H1 (cell line): Measurements from ENCODE around the gene CPXM2. TPM values are rescaled to one million over a fixed set of nuclear protein-coding genes. Genes with fewer than 3 reads are reported as not detected.
A peak's percentile ranks its signal among the peaks of the same experiment; 100 is the strongest.

Source experiments
- CTCF ChIA-PET: fragments of 300-600 bp; sonication (Branson Sonifier 250); formaldehyde crosslinking; loops from one replicate; lab custom pipeline; 2021; ENCODE audit not compliant: partially characterized antibody; lab: Charles Lee
- POLR2A ChIA-PET: fragments of 300-600 bp; sonication (Branson Sonifier 250); formaldehyde crosslinking; loops from one replicate; lab custom pipeline; 2021; ENCODE audit warnings: inconsistent platforms; ENCODE audit not compliant: partially characterized antibody; lab: Charles Lee
- DNase-seq, 2 experiments: peaks; one replicate each; pipeline versions ENCODE4 v3.0.0 to v3.0.0-alpha.2; 2010 to 2022; ENCODE audit warnings: low spot score in 2 of 2, low read depth in 1 of 2, mixed read lengths in 1 of 2
- FAIRE-seq: peaks from 2 replicates; lab custom pipeline; 2011; peaks lifted over from hg19 to GRCh38; lab: Jason Lieb, UNC
- H2AFZ ChIP-seq: 2 replicates; pipeline ENCODE4 v1.8.1; 2012; ENCODE audit warnings: low read length, inconsistent platforms
- H2AK5ac ChIP-seq: 2 replicates; pipeline ENCODE4 v1.6.1; 2013; ENCODE audit warnings: low read depth, low read length
- H2BK120ac ChIP-seq: replicated peaks from 2 replicates; pipeline ENCODE3; 2013; ENCODE audit warnings: low read depth, low read length, inconsistent platforms
- H2BK12ac ChIP-seq: 2 replicates; pipeline ENCODE4 v1.6.1; 2013; ENCODE audit warnings: low read depth, low read length
- H2BK15ac ChIP-seq: 2 replicates; pipeline ENCODE4 v1.6.1; 2013; ENCODE audit warnings: low read length
- H2BK20ac ChIP-seq: 2 replicates; pipeline ENCODE4 v1.6.1; 2013; ENCODE audit warnings: low read length
- H2BK5ac ChIP-seq: 2 replicates; pipeline ENCODE4 v1.6.1; 2013; ENCODE audit warnings: low read depth, low read length
- H3K14ac ChIP-seq: 2 replicates; pipeline ENCODE4 v1.6.1; 2013; ENCODE audit warnings: inconsistent platforms; ENCODE audit not compliant: insufficient read length
- H3K18ac ChIP-seq: 2 replicates; pipeline ENCODE4 v1.6.1; 2013; ENCODE audit warnings: low read length; ENCODE audit errors: extremely low read depth
- H3K23ac ChIP-seq: 2 replicates; pipeline ENCODE4 v1.6.1; 2013; ENCODE audit warnings: inconsistent platforms; ENCODE audit not compliant: insufficient read length
- H3K23me2 ChIP-seq: 2 replicates; pipeline ENCODE4 v1.6.1; 2013; ENCODE audit warnings: low read depth, low read length
- H3K27ac ChIP-seq: 2 replicates; pipeline ENCODE4 v1.6.1; 2011; ENCODE audit warnings: low read depth, low read length, inconsistent platforms
- H3K27me3 ChIP-seq, 4 experiments: replicated peaks in 1 of 4; 1 replicate in 1 of 4; 2 replicates in 3 of 4; pipeline versions ENCODE4 v1.6.1 to v1.8.1; 2011 to 2013; ENCODE audit warnings: low read length in 3 of 4, mild to moderate bottlenecking in 3 of 4, inconsistent platforms in 2 of 4, mixed read lengths in 2 of 4, moderate library complexity in 1 of 4; ENCODE audit not compliant: control insufficient read depth in 3 of 4, insufficient read depth in 3 of 4; ENCODE audit errors: extremely low read depth in 1 of 4
- H3K36me3 ChIP-seq, 4 experiments: 2 replicates each; pipeline versions ENCODE4 v1.6.1 to v1.8.1; 2011 to 2013; ENCODE audit warnings: mild to moderate bottlenecking in 4 of 4, low read length in 3 of 4, moderate library complexity in 2 of 4, control low read depth in 1 of 4, inconsistent platforms in 1 of 4; ENCODE audit not compliant: insufficient read depth in 4 of 4, control insufficient read depth in 2 of 4
- H3K4ac ChIP-seq: replicated peaks from 2 replicates; pipeline ENCODE3; 2013; ENCODE audit warnings: low read length, low read depth, mixed read lengths, inconsistent platforms; ENCODE audit not compliant: insufficient read length
- H3K4me1 ChIP-seq, 4 experiments: replicated peaks in 1 of 4; 1 replicate in 1 of 4; 2 replicates in 3 of 4; pipeline versions ENCODE4 v1.6.1 to v1.8.1; 2011 to 2013; ENCODE audit warnings: low read length in 3 of 4, inconsistent platforms in 2 of 4, mixed read lengths in 1 of 4; ENCODE audit not compliant: insufficient read depth in 4 of 4, control insufficient read depth in 3 of 4
- H3K4me2 ChIP-seq, 2 experiments: 2 replicates each; pipeline versions ENCODE4 v1.6.1 to v1.8.1; 2011 to 2013; ENCODE audit warnings: low read depth in 2 of 2, low read length in 2 of 2, control low read depth in 1 of 2, inconsistent platforms in 1 of 2, mild to moderate bottlenecking in 1 of 2; ENCODE audit not compliant: insufficient read depth in 1 of 2
- H3K4me3 ChIP-seq, 4 experiments: fragments of 200-600, 300-600 bp in 1 of 4; sonication (generic), shearing (Covaris generic), sonication (Bioruptor Twin) in 1 of 4; 2 replicates each; pipeline versions ENCODE4 v1.5.1 to v1.8.1; 2011 to 2016; ENCODE audit warnings: low read length in 4 of 4, low read depth in 3 of 4, control low read depth in 2 of 4, inconsistent platforms in 2 of 4, mild to moderate bottlenecking in 2 of 4, mixed read lengths in 1 of 4, moderate library complexity in 1 of 4; ENCODE audit not compliant: insufficient read depth in 2 of 4; ENCODE audit errors: extremely low read depth in 1 of 4
- H3K56ac ChIP-seq: replicated peaks from 2 replicates; pipeline ENCODE3; 2013; ENCODE audit warnings: low read depth, mild to moderate bottlenecking, mixed read lengths, low read length, inconsistent platforms; ENCODE audit not compliant: insufficient read length
- H3K79me1 ChIP-seq: 2 replicates; pipeline ENCODE4 v1.6.1; 2013; ENCODE audit warnings: low read depth, low read length, control low read depth
- H3K79me2 ChIP-seq, 2 experiments: 2 replicates each; pipeline versions ENCODE4 v1.6.1 to v1.8.1; 2012 to 2013; ENCODE audit warnings: low read length in 2 of 2, mild to moderate bottlenecking in 2 of 2, inconsistent platforms in 1 of 2; ENCODE audit not compliant: insufficient read depth in 2 of 2, control insufficient read depth in 1 of 2
- H3K9ac ChIP-seq, 4 experiments: replicated peaks in 1 of 4; 1 replicate in 1 of 4; 2 replicates in 3 of 4; pipeline versions ENCODE4 v1.6.1 to v1.8.1; 2011 to 2013; ENCODE audit warnings: low read depth in 3 of 4, low read length in 3 of 4, control low read depth in 2 of 4, mild to moderate bottlenecking in 2 of 4, moderate library complexity in 2 of 4, inconsistent platforms in 1 of 4; ENCODE audit errors: extremely low read depth in 1 of 4
- H3K9me3 ChIP-seq, 2 experiments: 2 replicates each; pipeline versions ENCODE4 v1.6.1 to v1.8.1; 2012 to 2013; ENCODE audit warnings: mild to moderate bottlenecking in 2 of 2, moderate library complexity in 2 of 2, control low read depth in 1 of 2, inconsistent platforms in 1 of 2, low read depth in 1 of 2, low read length in 1 of 2, mixed read lengths in 1 of 2; ENCODE audit not compliant: insufficient read depth in 2 of 2
- H4K20me1 ChIP-seq, 2 experiments: replicated peaks in 1 of 2; 2 replicates each; pipeline versions ENCODE3 to v1.8.1; 2011 to 2013; ENCODE audit warnings: inconsistent platforms in 2 of 2, low read length in 2 of 2, mild to moderate bottlenecking in 1 of 2; ENCODE audit not compliant: insufficient read depth in 2 of 2, control insufficient read depth in 1 of 2
- H4K5ac ChIP-seq: 2 replicates; pipeline ENCODE4 v1.6.1; 2013; ENCODE audit warnings: low read length, low read depth, mixed read lengths, inconsistent platforms; ENCODE audit not compliant: insufficient read length
- H4K8ac ChIP-seq: 2 replicates; pipeline ENCODE4 v1.8.0; 2013; ENCODE audit warnings: mild to moderate bottlenecking, moderate library complexity, low read length, inconsistent platforms; ENCODE audit not compliant: insufficient read depth; ENCODE audit errors: extremely low read depth
- H4K91ac ChIP-seq: replicated peaks from 2 replicates; pipeline ENCODE3; 2013; ENCODE audit warnings: low read length, mixed read lengths, inconsistent platforms; ENCODE audit not compliant: insufficient read length
- EZH2 ChIP-seq: fragments of 200-600 bp; sonication (generic); IDR thresholded peaks from 2 replicates; pipeline ENCODE4 v1.7.1; 2012; ENCODE audit warnings: low read depth, mild to moderate bottlenecking, moderate library complexity, low read length, inconsistent platforms; ENCODE audit not compliant: severe bottlenecking
- FOSL1 ChIP-seq: IDR thresholded peaks from 2 replicates; pipeline ENCODE4 v1.6.1; 2011; ENCODE audit warnings: mild to moderate bottlenecking, low read depth, low read length, moderate library complexity; ENCODE audit not compliant: insufficient read depth
- GABPA ChIP-seq: IDR thresholded peaks from 2 replicates; pipeline ENCODE4 v1.6.1; 2011; ENCODE audit warnings: mild to moderate bottlenecking, low read length, moderate library complexity, borderline replicate concordance; ENCODE audit not compliant: insufficient read depth
- KDM5A ChIP-seq: fragments of 200-600 bp; IDR thresholded peaks from 2 replicates; pipeline ENCODE4 v1.7.1; 2012; ENCODE audit warnings: mild to moderate bottlenecking, low read length, inconsistent platforms, mixed read lengths
- SIRT6 ChIP-seq: IDR thresholded peaks from one replicate; pipeline ENCODE4 v1.7.1; 2012; ENCODE audit warnings: low read length, inconsistent platforms
- SP1 ChIP-seq: IDR thresholded peaks from 2 replicates; pipeline ENCODE4 v1.6.1; 2011; ENCODE audit warnings: low read depth, low read length
- SP4 ChIP-seq: IDR thresholded peaks from 2 replicates; pipeline ENCODE4 v1.6.1; 2012; ENCODE audit warnings: low read length, inconsistent platforms
- TCF12 ChIP-seq: IDR thresholded peaks from 2 replicates; pipeline ENCODE4 v1.6.1; 2011; ENCODE audit warnings: low read depth, mild to moderate bottlenecking, low read length
- USF2 ChIP-seq: IDR thresholded peaks from 2 replicates; pipeline ENCODE4 v1.6.1; 2011; ENCODE audit warnings: low read length, improper control_type of control experiment
- YY1 ChIP-seq: IDR thresholded peaks from 2 replicates; pipeline ENCODE4 v1.6.1; 2011; ENCODE audit warnings: low read depth, mild to moderate bottlenecking, low read length
- ZNF274 ChIP-seq: IDR thresholded peaks from 2 replicates; pipeline ENCODE4 v1.7.0; 2012; ENCODE audit warnings: low read length, borderline replicate concordance; ENCODE audit errors: extremely low read depth
- WGBS, 2 experiments: shearing (Covaris generic) in 1 of 2; methylation state at CpG; one replicate each; pipeline versions ENCODE4 v1.1.6 to v1.1.7; 2013 to 2015; ENCODE audit warnings: low lambda C conversion rate in 2 of 2, mixed read lengths in 2 of 2, inconsistent platforms in 1 of 2, low coverage in 1 of 2, missing lambda C conversion rate in 1 of 2; ENCODE audit not compliant: insufficient replicate concordance in 2 of 2, insufficient coverage in 1 of 2, insufficient read length in 1 of 2; ENCODE audit errors: extremely low coverage in 1 of 2, missing lambda C conversion rate in 1 of 2; 5-methylcytosine and 5-hydroxymethylcytosine counted together
- polyA plus RNA-seq, 7 experiments: library from polyadenylated mRNA; depleted of rRNA in 3 of 7; stranded (reverse) in 5 of 7; unstranded in 2 of 7; fragments of >200 nt in 5 of 7; fragments of 200-250 nt in 2 of 7; gene quantifications; 1 replicate in 5 of 7; 2 replicates in 1 of 7; 4 replicates in 1 of 7; pipeline versions ENCODE4 v1.2.1 to v1.2.3, GENCODE V29; 2011 to 2013; ENCODE audit warnings: missing spikeins in 2 of 7, mixed read lengths in 2 of 7
- total RNA-seq: library from RNA; stranded (reverse); fragmentation: NEBNext Ultra II Directional; extraction: Animal tissue kit (Norgen Biotek cat#: 25700); gene quantifications from 2 replicates; pipeline ENCODE4 v1.2.1, GENCODE V29; 2021

Gene CPXM2
- total and polyA plus RNA-seq, 2 of the 8 experiments (the other 6 are each of a cell fraction or from before 2014, with no cell fraction given), result 2.4 to 2.9 TPM

DNA sequence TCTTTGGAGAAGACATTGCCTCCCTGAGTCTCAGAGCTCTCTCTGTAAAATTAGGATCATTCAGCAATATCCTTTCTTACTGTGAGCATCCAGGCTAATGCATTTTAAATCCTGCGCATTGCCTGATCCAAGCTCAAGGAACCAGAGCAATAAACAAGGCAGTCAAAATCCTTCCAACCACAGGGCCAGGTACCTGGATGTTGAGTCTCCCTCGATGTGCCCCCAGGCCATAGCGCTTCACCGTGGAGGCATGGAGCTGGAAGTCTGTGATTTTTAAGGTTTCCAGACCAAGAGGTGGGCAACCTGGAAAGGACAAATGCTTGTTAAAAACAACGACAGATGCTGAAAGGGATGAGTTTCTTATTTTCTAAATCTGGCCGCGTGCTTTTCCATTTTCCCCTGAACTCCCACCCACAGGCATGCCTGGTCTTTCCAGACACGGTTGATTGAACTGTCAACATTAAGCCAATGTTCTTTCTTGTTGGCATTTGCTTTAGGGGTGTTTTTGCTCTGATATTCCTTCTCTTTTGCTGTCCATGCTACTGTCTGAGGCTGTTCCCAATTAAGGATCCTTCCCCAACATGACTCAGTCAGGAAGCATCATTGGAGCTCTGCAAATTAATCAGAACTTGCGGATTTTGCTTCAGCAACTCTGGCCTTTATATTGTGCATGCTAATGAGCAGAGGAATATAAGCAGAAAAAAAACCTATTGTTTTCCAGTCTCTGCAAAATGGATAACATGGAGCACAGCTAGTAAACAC, 29.0 kb downstream of the CPXM2 start:
- no peaks in the 10 kb centered on the region for H3K79me1 ChIP-seq
- ChIA-PET POLR2A (no interaction called here), CTCF (interaction anchor here (0.6 to 1.5 kb wide), 3 partner anchors 29 to 217 kb away, joined by 3 to 4 read pairs (median 3); partner anchors contain the start of gene CPXM2)
- H4K8ac ChIP-seq, result no peak overlapping the region
- H3K4me2 ChIP-seq, result no peak overlapping the region
- no peak overlapping the region for H3K14ac ChIP-seq
- H4K91ac ChIP-seq, result no peak overlapping the region
- no peak overlapping the region for H2BK20ac ChIP-seq
- TF ChIP-seq SP1 (no peak), TCF12 (no peak), SP4 (no peak), FOSL1 (no peak), ZNF274 (no peak), GABPA (no peak), KDM5A (no peak), EZH2 (no peak), YY1 (no peak), SIRT6 (no peak), USF2 (no peak)
- no peak overlapping the region for H2BK15ac ChIP-seq
- no peak overlapping the region for H3K23ac ChIP-seq
- H3K18ac ChIP-seq, result no peak overlapping the region
- WGBS, 2 experiments, result 93% methylated on average over 9 of the region's 9 CpGs; no CpG with 5 or more reads in 1 of the 2 experiments
- no peak overlapping the region for H2BK12ac ChIP-seq
- no peaks in the 10 kb centered on the region for H3K27me3 ChIP-seq
- no peak overlapping the region for H2BK5ac ChIP-seq
- H3K36me3 ChIP-seq, result no peaks in the 10 kb centered on the region
- peak in 1 of 2 experiments; percentile 26 for DNase-seq
- H3K56ac ChIP-seq, result no peak overlapping the region
- H3K79me2 ChIP-seq, result no peaks in the 10 kb centered on the region
- H2BK120ac ChIP-seq, result no peak overlapping the region
- no peak overlapping the region for H3K4ac ChIP-seq
- H4K20me1 ChIP-seq, result no peaks in the 10 kb centered on the region
- H3K23me2 ChIP-seq, result no peaks in the 10 kb centered on the region
- no peak overlapping the region for H2AFZ ChIP-seq
- H3K4me1 ChIP-seq, result peaks cover 0 to 8% (median 3%) of the 10 kb centered on the region in 4 experiments; a peak in 5 of 7 replicates
- no peaks in the 10 kb centered on the region for H3K9me3 ChIP-seq
- H3K4me3 ChIP-seq, result no peak overlapping the region
- H3K27ac ChIP-seq, result no peak overlapping the region
- no peak overlapping the region for H3K9ac ChIP-seq
- H2AK5ac ChIP-seq, result no peak overlapping the region
- no peak overlapping the region for H4K5ac ChIP-seq
- no peak for FAIRE-seq
